GM12878 (cell line): ENCODE measurements around the gene NFATC2. TPM values are rescaled to one million over a fixed set of nuclear protein-coding genes. Genes with fewer than 3 reads are reported as not detected.

ENCODE experiments used
- ATAC-seq: fragments of 200-7000 bp; cut with Tn5 transposase; 3 replicates; pipeline ENCODE4 v1.9.1; 2020; ENCODE audit warnings: mild to moderate bottlenecking, moderate library complexity
- BruUV-seq: library from RNA; stranded (reverse); fragments of 400-500 nt; replicated peaks from 2 replicates; lab custom pipeline; 2021; lab: Mats Ljungman, UMichigan
- CTCF ChIA-PET: fragments of 300-600 bp; sonication (Branson Sonifier 250); formaldehyde crosslinking; extraction: SDS; loops from one replicate; lab custom pipeline; 2021; ENCODE audit warnings: inconsistent platforms; lab: Yijun Ruan, JAX
- POLR2A ChIA-PET: fragments of 350-600 bp; formaldehyde crosslinking; extraction: SDS; loops from one replicate; lab custom pipeline; 2021; ENCODE audit warnings: inconsistent platforms; lab: Charles Lee
- RAD21 ChIA-PET: fragments of 300-600 bp; sonication (Branson Sonifier 250); formaldehyde crosslinking; loops from one replicate; lab custom pipeline; 2023; ENCODE audit warnings: antibody characterized with exemption; ENCODE audit not compliant: unreplicated experiment; lab: Charles Lee
- SMC1A ChIA-PET: fragments of 300-600 bp; sonication (Branson Sonifier 250); formaldehyde crosslinking; loops from one replicate; lab custom pipeline; 2023; ENCODE audit not compliant: unreplicated experiment, uncharacterized antibody; lab: Charles Lee
- DNase-seq: peaks from one replicate; pipeline ENCODE4 v3.0.0-alpha.2; 2011; ENCODE audit warnings: low read depth, low spot score
- FAIRE-seq: peaks from 3 replicates; lab custom pipeline; 2011; peaks lifted over from hg19 to GRCh38; lab: Jason Lieb, UNC
- H2AFZ ChIP-seq: 2 replicates; pipeline ENCODE4 v1.6.0; 2011; ENCODE audit warnings: low read depth, low read length, control low read depth; ENCODE audit not compliant: control insufficient read depth
- H3K27ac ChIP-seq: 2 replicates; pipeline ENCODE4 v1.5.1; 2011; ENCODE audit warnings: control low read depth; ENCODE audit not compliant: control insufficient read depth, insufficient read depth
- H3K27me3 ChIP-seq, 2 experiments: replicated peaks in 1 of 2; 2 replicates each; pipeline versions ENCODE4 v1.6.0 to v1.6.1; 2011; ENCODE audit warnings: low read length in 1 of 2; ENCODE audit not compliant: control insufficient read depth in 2 of 2, insufficient read depth in 2 of 2
- H3K36me3 ChIP-seq, 2 experiments: 2 replicates each; pipeline ENCODE4 v1.5.1; 2011; ENCODE audit warnings: low read length in 1 of 2; ENCODE audit not compliant: control insufficient read depth in 2 of 2, insufficient read depth in 2 of 2
- H3K4me1 ChIP-seq: 2 replicates; pipeline ENCODE4 v1.6.1; 2011; ENCODE audit warnings: mild to moderate bottlenecking, low read length, moderate library complexity, mixed read lengths; ENCODE audit not compliant: control insufficient read depth, insufficient read depth
- H3K4me2 ChIP-seq: 2 replicates; pipeline ENCODE4 v1.6.0; 2011; ENCODE audit warnings: control low read depth; ENCODE audit not compliant: control insufficient read depth, insufficient read depth
- H3K4me3 ChIP-seq: fragments of 200-600 bp; sonication (generic); 2 replicates; pipeline ENCODE4 v1.5.1; 2016
- H3K79me2 ChIP-seq: 2 replicates; pipeline ENCODE4 v1.6.0; 2011; ENCODE audit warnings: low read length; ENCODE audit not compliant: control insufficient read depth, insufficient read depth
- H3K9ac ChIP-seq: 2 replicates; pipeline ENCODE4 v1.8.0; 2011; ENCODE audit warnings: low read length, control low read depth, mixed read lengths; ENCODE audit not compliant: control insufficient read depth, insufficient read depth
- H3K9me3 ChIP-seq: replicated peaks from 3 replicates; pipeline ENCODE4 v1.5.1; 2011; ENCODE audit warnings: mild to moderate bottlenecking, low read length; ENCODE audit not compliant: control insufficient read depth, insufficient read depth
- H4K20me1 ChIP-seq: 2 replicates; pipeline ENCODE4 v1.6.0; 2011; ENCODE audit not compliant: control insufficient read depth, insufficient read depth
- ATF7 ChIP-seq: fragments of 450-650 bp; IDR thresholded peaks from 2 replicates; pipeline ENCODE4 v1.6.1; 2016; ENCODE audit warnings: low read depth, mild to moderate bottlenecking
- CHD4 ChIP-seq: fragments of 200-600 bp; sonication (generic); IDR thresholded peaks from 2 replicates; pipeline ENCODE4 v1.6.1; 2016; ENCODE audit warnings: mild to moderate bottlenecking
- HDAC6 ChIP-seq: fragments of 200-600 bp; sonication (generic); IDR thresholded peaks from one replicate; pipeline ENCODE4 v1.8.0; 2017; ENCODE audit warnings: antibody characterized with exemption; ENCODE audit not compliant: unreplicated experiment
- NFXL1 ChIP-seq: fragments of 450-650 bp; IDR thresholded peaks from 2 replicates; pipeline ENCODE4 v1.6.1; 2017; ENCODE audit warnings: antibody characterized with exemption, mild to moderate bottlenecking, borderline replicate concordance
- NFYA ChIP-seq: IDR thresholded peaks from 2 replicates; pipeline ENCODE4 v1.6.1; 2011; ENCODE audit warnings: low read depth, mild to moderate bottlenecking, low read length, improper control_type of control experiment, borderline replicate concordance
- PAX8 ChIP-seq: fragments of 450-650 bp; IDR thresholded peaks from 2 replicates; pipeline ENCODE4 v1.6.1; 2017; ENCODE audit warnings: mild to moderate bottlenecking, moderate library complexity
- POLR2A ChIP-seq: IDR thresholded peaks from 2 replicates; pipeline ENCODE4 v1.6.1; 2011; ENCODE audit warnings: low read depth, mild to moderate bottlenecking, low read length
- RAD51 ChIP-seq: fragments of 450-650 bp; IDR thresholded peaks from 2 replicates; pipeline ENCODE4 v1.6.1; 2016; ENCODE audit warnings: moderate library complexity, mild to moderate bottlenecking, inconsistent platforms
- TBL1XR1 ChIP-seq: IDR thresholded peaks from 2 replicates; pipeline ENCODE4 v1.6.1; 2012; ENCODE audit warnings: low read depth, low read length, improper control_type of control experiment
- YY1 ChIP-seq: IDR thresholded peaks from 2 replicates; pipeline ENCODE4 v1.6.1; 2011; ENCODE audit warnings: low read depth, mild to moderate bottlenecking, low read length
- WGBS: methylation state at CpG from one replicate; pipeline ENCODE4 v1.1.6; 2016; ENCODE audit warnings: low lambda C conversion rate; ENCODE audit not compliant: insufficient replicate concordance, insufficient coverage; ENCODE audit errors: missing lambda C conversion rate; 5-methylcytosine and 5-hydroxymethylcytosine counted together
- in situ Hi-C: fragments of 300-500 bp; cut with MboI; formaldehyde crosslinking; loops from 9 replicates; pipeline ENCODE4 v1.14.3; 2018; ENCODE audit warnings: mixed read lengths
- intact Hi-C: fragments of 100-400 bp; cut with micrococcal nuclease; formaldehyde crosslinking; loops from one replicate; pipeline ENCODE4 v1.14.2; 2022; ENCODE audit not compliant: unreplicated experiment
- polyA plus RNA-seq, 11 experiments: library from polyadenylated mRNA; depleted of rRNA in 4 of 11; unstranded in 6 of 11; stranded (reverse) in 5 of 11; fragments of >200 nt; fragmentation: Nextera tagmentation in 4 of 11; fragmentation: Illumina TruSeq in 1 of 11; extraction: Ambion mirVana in 4 of 11; extraction: Trizol in 1 of 11; gene quantifications; 1 replicate in 1 of 11; 2 replicates in 10 of 11; pipeline versions ENCODE4 v1.2.1 to v1.2.3, GENCODE V29; 2011 to 2016; ENCODE audit warnings: inconsistent platforms in 2 of 11, missing spikeins in 2 of 11, low read depth in 1 of 11
- total RNA-seq, 4 experiments: library from RNA; depleted of rRNA in 3 of 4; stranded (reverse); fragments of >200 nt in 3 of 4; fragmentation: Illumina TruSeq in 1 of 4; extraction: Trizol in 1 of 4; gene quantifications; 2 replicates each; pipeline versions ENCODE4 v1.2.1 to v1.2.3, GENCODE V29; 2013 to 2021
- TF ChIP-seq, protein P1 (sequence below): fragments of 450-650 bp; formaldehyde crosslinking; IDR thresholded peaks from 2 replicates; pipeline ENCODE4 v1.4.0; 2022; ENCODE audit warnings: mild to moderate bottlenecking, moderate library complexity
- TF ChIP-seq, protein P2 (sequence below): fragments of 450-650 bp; IDR thresholded peaks from 2 replicates; pipeline ENCODE4 v1.6.1; 2017; ENCODE audit warnings: mild to moderate bottlenecking
- TF ChIP-seq, protein P3 (sequence below): fragments of 450-650 bp; IDR thresholded peaks from 2 replicates; pipeline ENCODE4 v1.6.1; 2017; ENCODE audit warnings: low read depth, mild to moderate bottlenecking, moderate library complexity
- TF ChIP-seq, protein P4 (sequence below): IDR thresholded peaks from 2 replicates; pipeline ENCODE4 v1.6.1; 2011; ENCODE audit warnings: borderline replicate concordance, low read depth, mild to moderate bottlenecking, moderate library complexity, low read length; ENCODE audit not compliant: insufficient read depth, poor library complexity, severe bottlenecking

NFATC2 gene
- total and polyA plus RNA-seq, 10 of the 15 experiments (the other 5 are each of a cell fraction or from before 2014, with no cell fraction given): 3.3 to 20.0 (median 7.3) TPM

DNA sequence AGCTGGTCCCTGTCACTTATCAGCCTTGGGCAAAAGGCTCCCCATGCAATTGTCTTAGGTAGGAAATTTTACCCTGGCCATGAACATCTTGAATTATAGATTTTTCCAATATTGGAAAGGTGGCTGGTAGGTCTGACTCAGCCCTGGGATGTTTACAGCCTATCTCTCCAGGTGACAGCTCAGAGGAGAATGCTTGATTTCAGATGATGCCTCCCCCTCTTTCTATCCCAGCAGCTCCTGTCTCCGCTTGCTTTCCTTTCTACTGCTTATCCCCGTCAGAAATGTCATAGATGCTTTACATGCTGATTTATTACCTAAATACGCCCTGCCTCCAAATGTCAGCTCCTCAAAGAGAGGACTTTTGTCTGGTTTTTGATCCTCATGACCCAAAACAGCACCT lies 109.6 kb downstream of the NFATC2 start (continued):
- TF ChIP-seq NFYA (no peak), CHD4 (no peak), YY1 (no peak)
- TF ChIP-seq, all 136 proteins: peak for 0

DNA sequence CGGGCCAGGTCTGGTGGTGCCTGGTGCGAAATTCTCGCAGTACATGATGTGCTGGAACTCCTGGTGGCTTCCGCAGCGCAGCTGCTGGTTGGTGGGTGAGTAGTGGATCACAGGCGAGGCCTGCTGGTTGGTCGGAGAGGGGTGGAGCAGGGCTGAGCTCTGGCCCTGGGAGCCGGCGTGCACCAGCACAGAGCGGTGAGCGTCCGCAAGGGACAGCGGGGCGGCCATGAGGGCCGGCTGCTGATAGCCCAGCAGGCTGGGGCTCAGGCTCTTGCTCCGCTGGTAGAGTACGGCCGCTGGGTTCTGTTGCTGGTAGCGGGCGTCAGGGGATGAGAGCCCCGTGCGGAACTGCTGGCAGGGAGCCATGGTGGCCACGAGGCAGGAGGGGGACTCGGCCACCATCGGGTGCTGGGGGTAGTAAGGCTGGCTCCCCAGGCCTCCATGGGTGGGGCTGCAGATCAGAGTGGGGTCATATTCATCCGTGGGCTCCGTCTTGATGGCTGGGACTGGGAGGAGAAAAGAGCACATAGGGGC lies 110.2 kb downstream of the NFATC2 start:
- ChIA-PET RAD21 (no interaction called here), POLR2A (no interaction called here), CTCF (interaction anchor here (1.0 kb wide), 1 partner anchor 163 kb away, joined by 3 read pairs; no protein-coding TSS in a partner anchor), SMC1A (no interaction called here)
- no peak overlapping the region for H3K27ac ChIP-seq
- FAIRE-seq (no peak), DNase-seq (no peak), ATAC-seq (no peak)
- no peaks in the 10 kb centered on the region for H3K9me3 ChIP-seq
- H3K4me2 ChIP-seq: no peak overlapping the region
- H2AFZ ChIP-seq: no peak overlapping the region
- H3K4me3 ChIP-seq: no peak overlapping the region
- H3K4me1 ChIP-seq: no peaks in the 10 kb centered on the region
- in situ Hi-C loops: no loop called here
- intact Hi-C loops: no loop called here
- no peak overlapping the region for H3K9ac ChIP-seq
- no TSS peak for BruUV-seq
- peaks cover 14 to 25% of the 10 kb centered on the region in 2 experiments for H3K36me3 ChIP-seq
- 87% methylated on average over 27 of the region's 27 CpGs for WGBS
- no peaks in the 10 kb centered on the region for H3K27me3 ChIP-seq
- H3K79me2 ChIP-seq: no peaks in the 10 kb centered on the region
- no peaks in the 10 kb centered on the region for H4K20me1 ChIP-seq
- TF ChIP-seq, protein P1, sequence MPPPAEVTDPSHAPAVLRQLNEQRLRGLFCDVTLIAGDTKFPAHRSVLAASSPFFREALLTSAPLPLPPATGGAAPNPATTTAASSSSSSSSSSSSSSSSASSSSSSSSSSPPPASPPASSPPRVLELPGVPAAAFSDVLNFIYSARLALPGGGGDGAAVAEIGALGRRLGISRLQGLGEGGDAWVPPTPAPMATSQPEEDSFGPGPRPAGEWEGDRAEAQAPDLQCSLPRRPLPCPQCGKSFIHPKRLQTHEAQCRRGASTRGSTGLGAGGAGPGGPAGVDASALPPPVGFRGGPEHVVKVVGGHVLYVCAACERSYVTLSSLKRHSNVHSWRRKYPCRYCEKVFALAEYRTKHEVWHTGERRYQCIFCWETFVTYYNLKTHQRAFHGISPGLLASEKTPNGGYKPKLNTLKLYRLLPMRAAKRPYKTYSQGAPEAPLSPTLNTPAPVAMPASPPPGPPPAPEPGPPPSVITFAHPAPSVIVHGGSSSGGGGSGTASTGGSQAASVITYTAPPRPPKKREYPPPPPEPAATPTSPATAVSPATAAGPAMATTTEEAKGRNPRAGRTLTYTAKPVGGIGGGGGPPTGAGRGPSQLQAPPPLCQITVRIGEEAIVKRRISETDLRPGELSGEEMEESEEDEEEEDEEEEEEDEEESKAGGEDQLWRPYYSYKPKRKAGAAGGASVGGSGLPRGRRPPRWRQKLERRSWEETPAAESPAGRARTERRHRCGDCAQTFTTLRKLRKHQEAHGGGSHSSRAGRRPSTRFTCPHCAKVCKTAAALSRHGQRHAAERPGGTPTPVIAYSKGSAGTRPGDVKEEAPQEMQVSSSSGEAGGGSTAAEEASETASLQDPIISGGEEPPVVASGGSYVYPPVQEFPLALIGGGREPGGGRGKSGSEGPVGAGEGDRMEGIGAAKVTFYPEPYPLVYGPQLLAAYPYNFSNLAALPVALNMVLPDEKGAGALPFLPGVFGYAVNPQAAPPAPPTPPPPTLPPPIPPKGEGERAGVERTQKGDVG: no peak
- TF ChIP-seq, protein P2, sequence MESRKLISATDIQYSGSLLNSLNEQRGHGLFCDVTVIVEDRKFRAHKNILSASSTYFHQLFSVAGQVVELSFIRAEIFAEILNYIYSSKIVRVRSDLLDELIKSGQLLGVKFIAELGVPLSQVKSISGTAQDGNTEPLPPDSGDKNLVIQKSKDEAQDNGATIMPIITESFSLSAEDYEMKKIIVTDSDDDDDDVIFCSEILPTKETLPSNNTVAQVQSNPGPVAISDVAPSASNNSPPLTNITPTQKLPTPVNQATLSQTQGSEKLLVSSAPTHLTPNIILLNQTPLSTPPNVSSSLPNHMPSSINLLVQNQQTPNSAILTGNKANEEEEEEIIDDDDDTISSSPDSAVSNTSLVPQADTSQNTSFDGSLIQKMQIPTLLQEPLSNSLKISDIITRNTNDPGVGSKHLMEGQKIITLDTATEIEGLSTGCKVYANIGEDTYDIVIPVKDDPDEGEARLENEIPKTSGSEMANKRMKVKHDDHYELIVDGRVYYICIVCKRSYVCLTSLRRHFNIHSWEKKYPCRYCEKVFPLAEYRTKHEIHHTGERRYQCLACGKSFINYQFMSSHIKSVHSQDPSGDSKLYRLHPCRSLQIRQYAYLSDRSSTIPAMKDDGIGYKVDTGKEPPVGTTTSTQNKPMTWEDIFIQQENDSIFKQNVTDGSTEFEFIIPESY: no peak
- TF ChIP-seq NFXL1 (no peak), TBL1XR1 (no peak), PAX8 (no peak), POLR2A (no peak), ATF7 (no peak), RAD51 (no peak), HDAC6 (no peak)
- TF ChIP-seq, protein P3, sequence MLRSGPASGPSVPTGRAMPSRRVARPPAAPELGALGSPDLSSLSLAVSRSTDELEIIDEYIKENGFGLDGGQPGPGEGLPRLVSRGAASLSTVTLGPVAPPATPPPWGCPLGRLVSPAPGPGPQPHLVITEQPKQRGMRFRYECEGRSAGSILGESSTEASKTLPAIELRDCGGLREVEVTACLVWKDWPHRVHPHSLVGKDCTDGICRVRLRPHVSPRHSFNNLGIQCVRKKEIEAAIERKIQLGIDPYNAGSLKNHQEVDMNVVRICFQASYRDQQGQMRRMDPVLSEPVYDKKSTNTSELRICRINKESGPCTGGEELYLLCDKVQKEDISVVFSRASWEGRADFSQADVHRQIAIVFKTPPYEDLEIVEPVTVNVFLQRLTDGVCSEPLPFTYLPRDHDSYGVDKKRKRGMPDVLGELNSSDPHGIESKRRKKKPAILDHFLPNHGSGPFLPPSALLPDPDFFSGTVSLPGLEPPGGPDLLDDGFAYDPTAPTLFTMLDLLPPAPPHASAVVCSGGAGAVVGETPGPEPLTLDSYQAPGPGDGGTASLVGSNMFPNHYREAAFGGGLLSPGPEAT: no peak
- TF ChIP-seq, protein P4, sequence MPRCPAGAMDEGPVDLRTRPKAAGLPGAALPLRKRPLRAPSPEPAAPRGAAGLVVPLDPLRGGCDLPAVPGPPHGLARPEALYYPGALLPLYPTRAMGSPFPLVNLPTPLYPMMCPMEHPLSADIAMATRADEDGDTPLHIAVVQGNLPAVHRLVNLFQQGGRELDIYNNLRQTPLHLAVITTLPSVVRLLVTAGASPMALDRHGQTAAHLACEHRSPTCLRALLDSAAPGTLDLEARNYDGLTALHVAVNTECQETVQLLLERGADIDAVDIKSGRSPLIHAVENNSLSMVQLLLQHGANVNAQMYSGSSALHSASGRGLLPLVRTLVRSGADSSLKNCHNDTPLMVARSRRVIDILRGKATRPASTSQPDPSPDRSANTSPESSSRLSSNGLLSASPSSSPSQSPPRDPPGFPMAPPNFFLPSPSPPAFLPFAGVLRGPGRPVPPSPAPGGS: no peak
